GM19467 (cell line): ENCODE measurements around the gene MAPK8.

ENCODE experiments used
- ATAC-seq: cut with Tn5 transposase; IDR thresholded peaks from one replicate; pipeline ENCODE4 v1.9.1; 2021; ENCODE audit warnings: mild to moderate bottlenecking, moderate library complexity; ENCODE audit not compliant: unreplicated experiment

MAPK8 gene

GRCh38 chr10:48472501-48473069 lies 166.1 kb downstream of the MAPK8 start:
- no peak for ATAC-seq

GRCh38 chr10:48473704-48474103 lies 167.2 kb downstream of the MAPK8 start:
- no peak for ATAC-seq

- no peak for ATAC-seq
Observed at GRCh38 chr10:48474765-48475365, 168.4 kb downstream of the MAPK8 start.

DNA sequence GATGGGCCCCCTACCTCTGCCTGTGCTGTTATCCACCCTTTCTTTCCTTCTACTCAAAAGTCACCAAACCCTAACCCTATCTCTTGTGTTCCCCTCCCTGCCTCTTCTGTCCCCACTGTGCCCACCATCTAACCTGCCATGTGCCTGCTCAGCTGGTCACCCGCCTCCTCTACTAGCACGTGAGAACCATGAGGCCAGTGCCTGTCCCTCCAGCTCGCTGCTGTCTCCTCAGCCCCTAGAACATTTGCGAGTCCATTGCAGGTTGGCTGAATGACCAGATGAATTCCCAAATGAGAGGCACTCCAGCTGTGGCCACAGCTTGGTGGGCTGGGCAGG lies 169.4 kb downstream of the MAPK8 start:
- ATAC-seq, result no peak

GRCh38 chr10:48476279-48476982 lies 170.0 kb downstream of the MAPK8 start:
- ATAC-seq, result no peak

GRCh38 chr10:48477141-48477540 lies 170.7 kb downstream of the MAPK8 start:
- ATAC-seq, result no peak

GRCh38 chr10:48477616-48478015 lies 171.1 kb downstream of the MAPK8 start:
- no peak for ATAC-seq

DNA sequence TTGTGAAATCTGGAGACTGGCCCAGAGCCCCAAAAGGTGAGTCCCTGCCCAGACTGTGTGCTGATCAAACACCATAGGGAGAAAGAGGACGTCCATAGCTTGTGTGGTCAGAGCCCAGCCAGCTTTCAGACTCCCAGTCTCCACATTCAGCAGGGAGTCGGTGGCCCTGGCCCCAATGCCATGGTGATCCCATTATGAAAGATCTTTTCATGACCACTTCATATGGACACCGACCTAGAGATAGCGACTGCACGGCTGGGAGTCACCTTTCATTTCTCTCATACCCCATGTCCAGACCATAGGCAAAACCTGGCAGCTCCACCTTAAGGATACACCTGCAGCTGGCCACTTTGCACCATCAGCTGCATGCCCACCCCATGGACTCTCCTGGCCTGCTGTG lies 172.0 kb downstream of the MAPK8 start:
- ATAC-seq, result no peak

GRCh38 chr10:48478980-48479811 lies 172.7 kb downstream of the MAPK8 start:
- ATAC-seq, result no peak

- ATAC-seq, result no peak
Observed at GRCh38 chr10:48480397-48481374, 174.2 kb downstream of the MAPK8 start.

GRCh38 chr10:48481385-48481784 lies 174.9 kb downstream of the MAPK8 start:
- ATAC-seq, result no peak

- ATAC-seq, result no peak
Observed at GRCh38 chr10:48482207-48482606, 175.7 kb downstream of the MAPK8 start.

DNA sequence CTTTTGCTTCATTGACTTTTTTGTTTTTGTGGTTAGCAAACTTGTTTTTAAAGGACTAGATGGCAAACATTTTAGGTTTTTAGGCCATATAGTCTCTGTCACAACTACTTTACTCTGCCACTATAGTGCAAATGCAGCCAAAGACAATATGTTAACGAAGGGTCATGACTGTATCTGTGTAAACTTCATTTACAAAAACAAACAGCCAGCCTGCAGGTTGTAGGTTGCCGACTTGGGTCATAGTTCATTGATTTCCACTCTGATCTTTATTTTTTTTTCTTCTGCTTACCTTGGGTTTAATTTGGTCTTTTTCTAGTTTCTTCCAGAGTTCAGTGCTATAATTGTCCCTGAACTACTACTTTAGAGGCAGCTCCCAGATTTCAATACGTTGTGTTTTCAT lies 178.4 kb downstream of the MAPK8 start:
- no peak for ATAC-seq

GRCh38 chr10:48485711-48486110 lies 179.2 kb downstream of the MAPK8 start:
- ATAC-seq, result no peak

GRCh38 chr10:48487244-48487643 lies 180.8 kb downstream of the MAPK8 start:
- ATAC-seq, result no peak
